Renal cortex interstitium (tissue), 11 donors: ENCODE data around the gene SH2B2. TPM values are rescaled to one million over a fixed set of nuclear protein-coding genes. Genes with fewer than 3 reads are reported as not detected.
"Not testable (repeated sequence)": the region's sequence is repeated elsewhere in the genome, so short reads cannot be mapped to it uniquely, and the experiment has no call there.

Experiments used
- DNase-seq, 11 donors: peaks; one replicate each; pipeline ENCODE4 v3.0.0-alpha.2; 2013; ENCODE audit warnings: low read depth in 9 of 11, low spot score in 4 of 11; ENCODE audit errors: extremely low read depth in 1 of 11
- polyA plus RNA-seq, 3 donors: library from polyadenylated mRNA; unstranded; fragments of 120-200 nt; gene quantifications; one replicate each; pipeline ENCODE4 v1.2.1, GENCODE V29; 2013; ENCODE audit not compliant: insufficient read length in 3 of 3

Gene SH2B2
- polyA plus RNA-seq, 3 donors: 4.1 to 5.3 (median 4.2) TPM

DNA sequence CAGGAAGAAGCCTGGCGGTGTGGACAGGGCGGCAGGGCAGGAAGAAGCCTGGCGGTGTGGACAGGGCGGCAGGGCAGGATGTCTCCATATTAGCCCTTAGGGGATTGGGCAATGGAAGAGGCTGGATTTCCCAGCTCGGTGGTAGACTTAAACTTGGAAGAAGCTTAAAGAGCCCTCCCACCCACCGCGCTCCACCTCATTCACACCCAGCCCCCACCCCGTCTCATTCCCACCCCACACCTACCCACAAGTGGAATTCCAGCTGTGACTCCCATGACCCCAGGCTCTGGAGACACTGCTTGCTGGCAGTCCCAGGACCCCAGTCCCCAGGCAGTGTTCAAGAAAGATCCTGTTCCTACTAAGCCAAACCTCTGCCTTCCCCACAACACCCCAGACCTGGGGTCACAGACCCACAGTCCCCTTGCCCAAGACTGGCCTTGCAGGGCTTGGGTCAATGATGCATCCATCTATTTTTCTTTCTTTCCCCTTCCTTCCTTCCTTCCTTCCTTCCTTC is 35.6 kb downstream of the SH2B2 start:
- DNase-seq: no peak

DNA sequence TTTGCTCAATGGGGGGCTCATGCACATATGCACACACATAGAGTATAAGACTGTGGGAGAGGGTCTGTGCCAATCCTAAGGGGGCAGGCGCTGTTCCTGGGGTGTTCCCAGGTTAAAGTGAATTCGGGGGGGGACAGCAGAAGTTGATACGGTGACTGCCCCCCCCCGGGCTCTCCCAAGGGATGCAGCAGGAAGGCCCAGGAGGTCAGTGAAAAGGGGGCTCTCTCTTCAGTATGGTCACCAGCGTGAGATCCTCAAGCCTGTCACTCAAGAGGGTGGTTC is 37.2 kb downstream of the SH2B2 start:
- no peak for DNase-seq

DNA sequence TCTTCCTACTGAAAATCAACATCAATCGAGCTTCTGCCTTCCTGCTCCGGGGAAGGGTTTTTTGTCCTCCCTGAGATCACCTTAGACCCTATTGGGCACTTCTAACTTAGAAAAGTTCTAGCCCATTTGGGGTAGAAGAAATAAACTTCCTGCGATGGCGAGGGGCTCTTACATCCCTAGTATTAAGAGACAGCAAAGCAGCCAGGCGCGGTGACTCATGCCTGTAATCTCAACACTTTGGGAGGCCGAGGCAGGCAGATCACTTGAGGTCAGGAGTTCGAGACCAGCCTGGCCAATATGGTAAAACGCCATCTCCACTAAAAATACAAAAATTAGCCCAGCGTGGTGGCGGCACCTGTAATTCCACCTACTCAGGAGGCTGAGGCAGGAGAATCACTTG is 38.4 kb downstream of the SH2B2 start:
- not testable (repeated sequence) for DNase-seq

DNA sequence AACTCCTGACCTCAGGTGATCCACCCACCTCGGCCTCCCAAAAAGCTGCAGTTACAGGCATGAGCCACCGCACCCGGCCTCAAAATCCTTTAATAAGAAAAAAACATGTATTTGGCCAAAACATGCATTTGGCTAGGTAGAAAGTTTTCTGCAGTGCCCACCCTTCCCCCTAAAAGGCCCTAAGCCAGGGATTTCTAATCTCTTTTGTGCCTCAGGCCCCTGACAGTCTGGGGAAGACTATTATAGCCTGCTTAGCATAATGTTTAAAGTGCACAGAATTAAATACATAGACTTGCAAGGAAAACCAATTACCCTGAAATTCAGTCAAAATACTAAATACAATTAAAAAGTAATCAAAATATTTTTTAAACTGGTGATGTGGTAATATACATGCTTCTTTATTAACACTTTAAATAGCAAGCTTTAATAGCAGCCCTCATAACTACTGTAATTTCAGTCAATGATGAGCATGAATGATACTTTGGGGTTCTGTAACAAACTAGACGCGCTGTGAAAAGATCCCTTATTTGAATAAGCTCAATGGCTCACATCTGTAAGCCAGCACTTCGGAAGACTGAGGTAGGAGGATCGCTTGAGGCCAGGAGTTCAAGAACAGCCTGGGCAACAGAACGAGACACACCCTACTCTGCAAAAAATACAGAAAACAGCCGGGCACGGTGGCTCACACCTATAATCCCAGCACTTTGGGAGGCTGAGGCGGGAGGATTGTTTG is 39.7 kb downstream of the SH2B2 start:
- no peak for DNase-seq

DNA sequence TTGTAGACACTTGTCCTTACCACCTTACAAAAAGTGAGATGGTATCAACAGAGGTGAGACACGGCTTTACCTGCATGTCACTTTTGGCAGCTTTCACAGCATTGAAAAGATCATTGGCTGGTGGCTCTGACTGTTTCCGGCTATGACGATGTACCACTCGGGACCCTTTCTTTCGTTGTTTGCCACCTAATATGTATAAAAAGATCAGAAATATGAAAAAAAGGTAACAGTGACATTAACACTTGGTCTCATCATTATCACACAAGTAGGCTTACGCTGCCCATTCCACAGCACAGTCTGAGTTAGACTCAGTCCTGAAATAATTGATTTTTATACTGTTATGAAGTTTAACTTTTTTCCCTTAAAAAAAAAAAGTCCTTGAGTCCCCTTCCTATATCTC is 40.5 kb downstream of the SH2B2 start:
- not testable (repeated sequence) for DNase-seq

DNA sequence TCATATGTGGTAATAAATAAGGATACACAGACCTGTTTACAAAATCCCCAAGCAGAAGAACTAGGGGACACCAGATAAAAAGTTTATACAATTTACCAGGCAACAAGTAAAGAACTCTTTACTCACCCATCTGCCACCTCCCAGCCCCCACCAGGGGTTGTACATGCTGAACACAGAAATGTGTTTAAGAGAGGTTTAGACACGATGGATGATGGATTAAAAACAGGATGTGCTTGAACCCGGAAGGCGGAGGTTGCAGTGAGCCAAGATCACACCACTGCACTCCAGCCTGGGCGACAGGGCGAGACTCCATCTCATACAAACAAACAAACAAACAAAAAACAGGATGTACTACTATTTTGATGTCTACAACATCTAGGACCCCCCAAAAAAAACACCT is 42.2 kb downstream of the SH2B2 start:
- not testable (repeated sequence) for DNase-seq

DNA sequence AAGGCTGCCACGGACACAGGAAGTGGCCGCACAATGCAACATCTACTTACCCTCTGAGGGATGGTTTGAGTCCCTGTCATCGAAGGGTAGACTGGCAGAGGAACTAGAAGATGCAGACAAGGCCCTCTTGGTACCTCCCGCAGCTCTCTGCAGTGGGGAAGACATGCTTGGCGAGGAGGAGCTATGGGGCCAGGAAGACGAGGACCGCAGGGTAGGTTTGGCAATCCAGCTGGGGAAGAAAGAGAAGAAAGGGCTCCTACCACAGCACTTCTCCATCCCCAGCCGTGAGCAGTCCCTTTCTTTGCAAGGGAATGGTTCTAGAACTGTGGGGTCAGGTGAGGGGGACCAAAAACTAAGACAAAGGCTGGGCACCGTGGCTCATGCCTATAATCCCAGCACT is 42.7 kb downstream of the SH2B2 start:
- DNase-seq: not testable (repeated sequence)

DNA sequence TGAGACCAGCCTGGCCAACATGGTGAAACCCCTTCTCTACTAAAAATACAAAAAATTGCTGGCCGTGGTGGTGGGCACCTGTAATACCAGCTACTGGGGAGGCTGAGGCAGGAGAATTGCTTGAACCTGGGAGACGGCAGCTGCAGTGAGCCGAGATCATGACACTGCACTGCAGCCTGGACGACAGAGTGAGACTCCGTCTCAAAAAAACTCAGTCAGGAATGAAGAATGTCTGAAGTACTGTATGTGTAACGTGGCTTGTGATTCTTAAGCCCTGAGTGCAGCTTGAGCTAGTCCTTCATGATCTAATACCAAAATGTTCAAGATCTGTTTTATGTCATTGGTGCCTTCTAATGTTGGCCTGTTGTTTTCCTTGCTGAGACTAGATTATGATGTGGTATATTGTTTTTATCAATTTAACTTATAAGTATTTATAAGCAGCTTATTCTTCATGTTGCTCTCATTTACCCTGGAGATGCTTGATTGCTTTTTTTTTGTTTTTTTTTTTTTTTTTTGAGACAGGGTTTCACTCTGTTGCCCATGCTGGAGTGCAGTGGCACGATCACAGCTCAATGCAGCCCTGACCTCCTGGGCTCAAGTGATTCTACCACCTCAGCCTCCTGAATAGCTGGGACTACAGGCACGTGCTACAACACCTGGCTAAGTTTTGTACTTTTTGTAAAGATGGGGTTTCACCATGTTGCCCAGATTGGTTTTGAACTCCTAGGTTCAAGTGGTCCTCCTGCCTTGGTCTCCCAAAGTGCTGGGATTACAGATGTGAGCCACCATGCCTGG is 44.2 kb downstream of the SH2B2 start:
- not testable (repeated sequence) for DNase-seq

DNA sequence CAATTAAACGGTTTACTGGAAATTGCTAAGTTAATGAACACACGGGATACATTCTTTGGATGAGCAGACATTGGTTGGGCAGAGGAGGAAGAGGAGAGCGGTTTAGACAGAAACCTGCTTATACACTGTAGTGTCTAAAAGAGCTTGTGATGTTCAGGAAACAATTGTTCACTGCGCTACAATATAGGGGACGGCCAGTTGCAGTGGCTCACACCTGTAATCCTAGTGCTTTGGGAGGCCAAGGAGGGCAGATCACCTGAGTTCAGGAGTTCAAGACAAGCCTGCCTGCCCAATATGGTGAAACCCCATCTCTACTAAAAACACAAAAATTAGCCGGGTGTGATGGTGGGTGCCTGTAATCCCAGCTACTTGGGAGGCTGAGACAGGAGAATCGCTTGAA is 48.9 kb downstream of the SH2B2 start:
- DNase-seq: not testable (repeated sequence)

DNA sequence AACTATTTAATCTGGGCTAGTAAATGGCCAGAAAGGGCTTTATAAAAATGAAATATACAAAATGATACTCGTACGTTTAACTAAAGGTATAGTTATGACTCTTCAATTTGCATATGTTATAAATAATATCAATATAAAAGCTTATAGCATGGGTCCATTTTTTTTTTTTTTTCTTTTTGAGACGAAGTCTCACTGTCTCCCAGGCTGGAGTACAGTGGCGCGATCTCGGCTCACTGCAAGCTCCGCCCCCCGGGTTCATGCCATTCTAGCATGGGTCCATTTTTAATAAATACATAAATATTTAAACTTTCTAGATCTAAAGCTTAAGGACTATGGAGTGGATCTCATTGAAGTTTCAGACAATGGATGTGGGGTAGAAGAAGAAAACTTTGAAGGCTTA is 50.3 kb downstream of the SH2B2 start:
- DNase-seq: not testable (repeated sequence)

DNA sequence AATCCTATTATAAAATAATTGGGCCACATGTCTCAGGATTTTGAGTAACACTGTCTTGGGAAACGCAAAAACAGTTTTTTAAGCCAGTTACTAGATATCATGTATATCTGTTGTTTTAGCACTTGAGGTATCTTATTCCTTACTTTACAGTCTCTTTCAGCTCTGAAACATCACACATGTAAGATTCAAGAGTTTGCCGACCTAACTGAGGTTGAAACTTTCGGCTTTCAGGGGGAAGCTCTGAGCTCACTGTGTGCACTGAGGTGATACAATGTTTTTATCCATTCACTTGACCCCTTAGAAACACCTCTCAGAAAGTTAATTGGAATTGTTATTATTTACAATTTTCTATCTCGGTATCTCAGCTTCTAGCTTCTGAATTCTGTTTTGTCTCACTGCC is 50.8 kb downstream of the SH2B2 start:
- not testable (repeated sequence) for DNase-seq

DNA sequence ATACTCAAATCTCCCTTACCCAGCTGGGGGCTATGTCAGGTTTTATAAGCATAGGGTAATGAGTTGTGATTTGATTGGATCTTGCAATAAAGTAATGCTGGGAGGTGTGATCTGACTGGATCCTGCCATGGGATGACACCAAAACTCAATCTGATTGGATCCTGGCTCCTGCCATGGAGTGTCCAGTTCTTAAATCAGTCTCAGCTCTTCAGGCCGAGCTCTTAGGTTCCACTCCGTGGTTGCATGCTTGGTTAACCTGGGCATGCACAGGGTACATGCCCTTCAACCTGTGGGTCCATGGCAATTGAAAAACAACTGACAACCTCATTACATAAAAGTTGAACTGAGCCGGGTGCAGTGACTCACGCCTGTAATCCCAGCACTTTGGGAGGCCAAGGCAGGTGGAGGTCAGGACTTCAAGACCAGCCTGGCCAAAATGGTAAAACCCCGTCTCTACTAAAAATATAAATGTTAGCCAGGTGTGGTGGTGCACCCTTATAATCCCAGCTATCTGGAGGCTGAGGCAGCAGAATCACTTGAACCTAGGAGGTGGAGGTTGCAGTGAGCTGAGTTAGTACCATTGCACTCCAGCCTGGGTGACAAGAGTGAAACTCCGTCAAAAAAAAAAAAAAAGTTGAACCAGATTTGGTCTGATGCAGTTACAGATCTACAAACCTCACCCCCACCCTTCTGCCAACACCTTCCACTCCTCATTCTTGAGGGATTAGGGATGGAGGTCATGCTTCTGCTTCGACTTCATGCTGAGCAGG is 54.1 kb downstream of the SH2B2 start:
- not testable (repeated sequence) for DNase-seq

DNA sequence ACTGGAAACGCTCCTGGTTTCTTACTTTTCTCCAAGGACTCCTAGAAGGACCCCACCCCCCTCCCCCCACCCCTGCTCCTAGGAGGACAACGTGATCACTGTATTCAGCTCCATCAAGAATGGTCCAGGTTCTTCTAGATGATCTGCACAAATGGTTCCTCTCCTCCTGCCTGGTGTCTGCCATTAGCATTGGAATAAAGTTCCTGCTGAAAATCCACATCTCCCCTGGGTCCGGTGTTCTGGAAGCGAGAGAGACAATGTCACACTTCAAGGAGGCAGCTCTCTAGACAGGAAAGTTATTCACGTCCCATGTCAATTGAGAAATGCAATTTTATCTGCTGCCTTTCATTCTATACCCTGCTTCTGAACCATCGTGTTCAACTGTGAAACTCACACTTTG is 60.3 kb downstream of the SH2B2 start:
- DNase-seq: not testable (repeated sequence)

DNA sequence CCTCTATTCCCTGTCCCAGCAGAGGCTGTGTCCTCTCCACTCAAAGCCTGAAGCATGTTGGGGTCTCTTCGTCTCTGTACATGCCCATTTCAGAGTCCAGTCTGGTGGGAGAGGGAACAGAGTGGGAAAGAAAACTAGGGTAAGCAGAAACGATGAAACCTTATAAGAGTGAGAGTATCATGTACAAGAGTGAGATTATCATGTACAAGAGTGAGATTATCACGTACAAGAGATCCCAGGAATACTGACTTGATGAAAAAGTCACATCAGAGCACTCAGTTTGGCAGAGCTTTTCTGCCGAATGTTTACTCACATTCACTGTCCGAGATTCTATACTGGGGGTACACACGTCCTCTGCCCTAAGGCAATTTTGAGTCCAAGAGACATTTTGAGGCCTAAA is 69.7 kb downstream of the SH2B2 start, which contains the start of gene SPDYE6:
SPDYE6 (minus strand) TSS at position 101 of the 400 bp plus-strand sequence. CDS start 421 bp downstream, outside the sequence.
- not testable (repeated sequence) for DNase-seq

DNA sequence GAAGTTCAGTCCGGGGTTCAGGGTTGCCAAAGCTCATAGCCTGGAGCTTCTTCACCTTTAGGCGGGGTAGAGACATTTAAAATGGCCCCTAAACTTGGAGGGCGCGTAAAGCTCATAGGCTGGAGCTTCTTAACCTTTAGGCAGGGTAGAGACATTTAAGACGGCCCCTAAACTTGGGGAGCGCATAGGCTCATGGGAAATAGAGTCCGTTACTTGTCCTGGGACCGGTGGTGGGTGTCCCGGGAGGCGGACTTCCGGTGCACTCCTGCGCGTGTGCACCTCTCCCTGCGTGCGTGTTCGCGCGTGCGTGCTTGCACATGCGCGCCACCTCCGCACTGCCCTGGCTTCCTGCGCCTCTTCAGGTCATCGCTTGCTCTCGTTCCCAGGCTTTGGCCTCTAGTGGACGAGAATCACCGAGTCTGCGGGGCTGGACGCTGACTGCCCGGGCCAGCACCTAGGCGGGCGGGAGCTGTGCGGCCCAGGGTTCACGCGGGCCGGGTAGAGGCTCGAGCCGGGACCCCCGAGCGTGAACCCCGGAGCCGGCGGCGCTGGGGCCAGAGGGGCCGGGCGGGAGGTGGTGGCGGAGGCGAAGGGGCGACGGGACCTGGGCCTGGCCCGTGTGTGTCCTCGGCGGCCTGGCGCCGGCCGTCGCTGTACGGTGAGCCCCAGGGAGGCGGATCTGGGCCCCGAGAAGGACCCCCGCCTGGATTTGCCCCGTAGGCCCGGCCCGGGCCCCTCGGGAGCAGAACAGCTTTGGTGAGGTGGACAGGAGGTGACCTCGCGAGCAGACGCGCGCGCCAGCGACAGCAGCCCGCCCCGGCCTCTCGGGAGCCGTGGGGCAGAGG is 77.1 kb downstream of the SH2B2 start:
- DNase-seq: peak; percentile 80 to 97 (median 92)

DNA sequence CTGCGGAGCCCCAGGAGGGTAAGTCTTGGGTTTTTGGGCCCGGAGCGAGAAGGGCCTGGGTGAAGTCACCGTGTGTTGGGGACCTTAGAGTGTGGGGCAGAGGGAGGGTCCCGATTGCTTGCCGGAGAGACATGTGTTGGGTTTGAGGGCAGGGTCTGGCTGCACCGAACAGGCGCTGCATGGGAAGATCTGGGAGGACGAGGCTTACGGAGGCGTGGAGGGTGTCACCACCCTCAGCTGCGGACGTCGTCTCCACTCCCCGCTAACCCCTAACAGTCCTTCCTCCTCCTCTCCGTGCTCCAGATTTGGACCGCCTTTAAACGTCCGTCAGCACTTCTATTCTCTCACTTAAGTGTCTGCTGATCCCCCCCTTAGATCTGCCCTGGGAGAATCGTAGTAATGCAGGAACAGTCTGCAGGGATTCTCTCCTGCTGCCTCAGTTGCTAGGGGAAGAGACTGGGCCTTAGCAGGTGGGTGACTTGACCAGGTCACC is 77.8 kb downstream of the SH2B2 start:
- DNase-seq: not testable (repeated sequence)

DNA sequence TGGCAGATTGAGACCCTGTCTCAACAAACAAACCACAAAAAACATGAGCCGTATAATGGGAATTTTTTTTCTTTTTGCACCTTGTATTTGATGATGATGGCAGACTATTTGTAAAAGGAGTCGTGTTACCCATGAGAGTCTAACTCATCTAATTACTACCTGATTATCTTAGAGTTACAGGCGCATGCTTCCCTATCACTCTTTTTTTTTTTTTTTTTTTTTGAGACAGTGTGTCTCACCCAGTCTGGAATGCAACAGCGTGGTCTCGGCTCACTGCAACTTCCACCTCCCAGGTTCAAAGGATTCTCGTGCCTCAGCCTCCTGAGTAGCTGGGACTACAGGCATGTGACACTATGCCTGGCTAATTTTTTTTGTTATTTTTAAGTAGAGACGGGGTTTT is 78.7 kb downstream of the SH2B2 start:
- DNase-seq: not testable (repeated sequence)

DNA sequence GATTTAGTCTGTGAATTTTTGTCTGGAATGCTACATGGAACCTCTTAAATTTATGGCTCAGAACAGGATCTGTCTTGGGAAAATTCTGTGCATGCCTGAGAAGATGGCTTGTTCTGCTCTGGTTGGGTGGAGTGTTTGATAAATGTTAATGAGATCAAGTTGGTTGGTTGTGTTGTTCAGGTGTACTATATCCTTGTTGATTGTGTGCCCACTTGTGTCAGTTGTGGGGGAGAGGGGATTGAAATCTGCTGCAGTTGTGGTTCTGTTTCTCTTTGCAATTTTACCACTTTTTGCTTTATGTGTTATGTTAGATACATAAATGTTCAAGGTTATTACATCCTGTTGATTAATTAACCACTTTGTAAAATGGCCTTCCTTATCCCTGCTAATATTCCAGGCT is 83.4 kb downstream of the SH2B2 start:
- DNase-seq: not testable (repeated sequence)
